Panc1 (cell line): ENCODE data around the gene ZMYM3. TPM values are rescaled to one million over a fixed set of nuclear protein-coding genes. Genes with fewer than 3 reads are reported as not detected.
"Not testable (repeated sequence)": the region's sequence is repeated elsewhere in the genome, so short reads cannot be mapped to it uniquely, and the experiment has no call there.

Experiments used
- ATAC-seq: fragments of 200-7000 bp; cut with Tn5 transposase; 2 replicates; pipeline ENCODE4 v1.9.1; 2020; ENCODE audit warnings: mild to moderate bottlenecking, moderate library complexity
- BruUV-seq: library from RNA; stranded (reverse); fragments of 400-500 nt; replicated peaks from 2 replicates; lab custom pipeline; 2021; lab: Mats Ljungman, UMichigan
- CTCF ChIA-PET: fragments of 300-600 bp; sonication (Branson Sonifier 250); formaldehyde crosslinking; loops from one replicate; lab custom pipeline; 2022; ENCODE audit warnings: antibody characterized with exemption; lab: Charles Lee
- POLR2A ChIA-PET: fragments of 300-600 bp; sonication (Branson Sonifier 250); formaldehyde crosslinking; loops from one replicate; lab custom pipeline; 2022; ENCODE audit warnings: antibody characterized with exemption; lab: Charles Lee
- DNase-seq: peaks from one replicate; pipeline ENCODE4 v3.0.0-alpha.2; 2010; ENCODE audit warnings: low read depth, low spot score
- H3K27ac ChIP-seq: 2 replicates; pipeline ENCODE4 v1.5.1; 2011; ENCODE audit warnings: mild to moderate bottlenecking, low read length, inconsistent platforms
- H3K27me3 ChIP-seq: fragments of 200-500 bp; sonication (Bioruptor generic); 2 replicates; pipeline ENCODE4 v1.6.0; 2014; ENCODE audit warnings: low read length, inconsistent platforms; ENCODE audit not compliant: control insufficient read depth, insufficient read depth
- H3K36me3 ChIP-seq: fragments of 200-500 bp; sonication (Bioruptor generic); 2 replicates; pipeline ENCODE4 v1.5.1; 2014; ENCODE audit warnings: inconsistent platforms, mild to moderate bottlenecking, low read length, moderate library complexity; ENCODE audit not compliant: control insufficient read depth, insufficient read depth
- H3K4me1 ChIP-seq: 2 replicates; pipeline ENCODE4 v1.5.1; 2011; ENCODE audit warnings: inconsistent platforms, mild to moderate bottlenecking, low read length, moderate library complexity; ENCODE audit not compliant: control insufficient read depth, insufficient read depth
- H3K4me3 ChIP-seq, 2 experiments: 2 replicates each; pipeline ENCODE4 v1.5.1; 2011 to 2012; ENCODE audit warnings: low read depth in 2 of 2, low read length in 2 of 2, mild to moderate bottlenecking in 2 of 2, inconsistent platforms in 1 of 2, moderate library complexity in 1 of 2
- H3K9me3 ChIP-seq: fragments of 200-500 bp; sonication (Bioruptor generic); 2 replicates; pipeline ENCODE4 v1.5.1; 2014; ENCODE audit warnings: low read depth, mild to moderate bottlenecking, inconsistent platforms, low read length, moderate library complexity; ENCODE audit not compliant: control insufficient read depth, insufficient read depth
- CTCF ChIP-seq: fragments of 450-650 bp; IDR thresholded peaks from 2 replicates; pipeline ENCODE4 v1.5.1; 2017; ENCODE audit warnings: mild to moderate bottlenecking
- POLR2AphosphoS5 ChIP-seq: IDR thresholded peaks from 2 replicates; pipeline ENCODE4 v1.6.1; 2012; ENCODE audit warnings: mild to moderate bottlenecking, low read depth, low read length, moderate library complexity
- REST ChIP-seq, 2 experiments: IDR thresholded peaks; 2 replicates each; pipeline ENCODE4 v1.6.1; 2011 to 2012; ENCODE audit warnings: low read depth in 2 of 2, control low read depth in 1 of 2, low read length in 1 of 2, mild to moderate bottlenecking in 1 of 2, moderate library complexity in 1 of 2; ENCODE audit not compliant: insufficient read depth in 1 of 2
- SIN3A ChIP-seq: IDR thresholded peaks from 2 replicates; pipeline ENCODE4 v1.6.1; 2012; ENCODE audit warnings: low read depth, mild to moderate bottlenecking, low read length, moderate library complexity, borderline replicate concordance; ENCODE audit not compliant: insufficient read depth
- TCF7L2 ChIP-seq: IDR thresholded peaks from 2 replicates; pipeline ENCODE4 v1.6.1; 2011; ENCODE audit warnings: mild to moderate bottlenecking, low read depth, low read length, inconsistent platforms
- in situ Hi-C: cut with HindIII; loops from 2 replicates; pipeline ENCODE4 v1.10.0; 2016; ENCODE audit warnings: low sequenced_read_pairs, low pct_unique_long_range_greater_than_20kb
- intact Hi-C: fragments of 100-400 bp; cut with micrococcal nuclease; formaldehyde crosslinking; loops from one replicate; pipeline ENCODE4 v1.10.0; 2022; ENCODE audit not compliant: unreplicated experiment
- total RNA-seq: library from RNA; stranded (reverse); gene quantifications from one replicate; pipeline ENCODE4 v1.2.1, GENCODE V29; 2021; ENCODE audit not compliant: unreplicated experiment

Gene ZMYM3
- total RNA-seq, 1 experiment from 2014 or later, result 40.2 TPM

GRCh38 chrX:71269801-71270395, 16.0 kb upstream of the ZMYM3 start:
- Histone ChIP-seq H3K4me3 (no peak overlapping the region), H3K27ac (no peak overlapping the region), H3K36me3 (no peaks in the 10 kb centered on the region), H3K9me3 (no peaks in the 10 kb centered on the region), H3K4me1 (no peaks in the 10 kb centered on the region), H3K27me3 (no peaks in the 10 kb centered on the region)
- TF ChIP-seq REST (IDR thresholded peaks at IDR 0.05; ENCODE audit: insufficient read depth in 1 of 2, low read depth in 2 of 2, low read length in 1 of 2), result no peak
- no peak for TF ChIP-seq POLR2AphosphoS5
- TF ChIP-seq SIN3A, result no peak
- TF ChIP-seq TCF7L2, result no peak
- TF ChIP-seq CTCF, result no peak
- CTCF ChIA-PET, result no interaction called here
- BruUV-seq, result no TSS peak
- intact Hi-C loops, result no loop called here
- in situ Hi-C loops, result no loop called here
- ATAC-seq, result no peak
- POLR2A ChIA-PET, result no interaction called here
- DNase-seq, result no peak

- H3K27me3 ChIP-seq, ATAC-seq, H3K27ac ChIP-seq, H3K4me1 ChIP-seq, H3K9me3 ChIP-seq, BruUV-seq, intact Hi-C loops, DNase-seq, H3K4me3 ChIP-seq, POLR2A ChIA-PET, CTCF ChIA-PET, in situ Hi-C loops, H3K36me3 ChIP-seq: not testable (repeated sequence)
Measured at GRCh38 chrX:71268624-71269023, 14.7 kb upstream of the ZMYM3 start.

GRCh38 chrX:71256856-71257255, 2.9 kb upstream of the ZMYM3 start:
- intact Hi-C loops (no loop called here), in situ Hi-C loops (no loop called here)
- POLR2A ChIA-PET, result interaction anchor here (0.8 kb wide), 1 partner anchor 27 kb away, joined by 6 read pairs; the partner anchor contains the start of gene NONO
- H3K27me3 ChIP-seq, result no peaks in the 10 kb centered on the region
- H3K4me1 ChIP-seq, result peaks cover 20% of the 10 kb centered on the region
- H3K9me3 ChIP-seq, result no peaks in the 10 kb centered on the region
- no peaks in the 10 kb centered on the region for H3K36me3 ChIP-seq
- no TSS peak for BruUV-seq
- no peak overlapping the region for H3K4me3 ChIP-seq
- DNase-seq, result no peak
- no peak for ATAC-seq
- CTCF ChIA-PET, result no interaction called here
- no peak for TF ChIP-seq POLR2AphosphoS5
- TF ChIP-seq TCF7L2, result no peak
- TF ChIP-seq CTCF, result no peak
- TF ChIP-seq SIN3A, result no peak
- TF ChIP-seq REST (IDR thresholded peaks at IDR 0.05; ENCODE audit: insufficient read depth in 1 of 2, low read depth in 2 of 2, low read length in 1 of 2), result no peak
- H3K27ac ChIP-seq, result 0 out of 2 replicates have a peak overlapping the region, but pooled peaks have one; percentile 0
